Parietal lobe (tissue), 1 donor: ENCODE measurements around the gene NME8. TPM values are rescaled to one million over a fixed set of nuclear protein-coding genes. Genes with fewer than 3 reads are reported as not detected.

ENCODE experiments used
- total RNA-seq: library from RNA; depleted of rRNA; stranded (reverse); fragments of >200 nt; gene quantifications from one replicate; pipeline ENCODE4 v1.2.3, GENCODE V29; 2014

The NME8 gene
- total RNA-seq: not detected

GRCh38 chr7:37848297-37848696 is at the start of gene NME8:
NME8 (plus strand) TSS chr7:37848597; CDS start chr7:37850267, 1,670 bp downstream.

DNA sequence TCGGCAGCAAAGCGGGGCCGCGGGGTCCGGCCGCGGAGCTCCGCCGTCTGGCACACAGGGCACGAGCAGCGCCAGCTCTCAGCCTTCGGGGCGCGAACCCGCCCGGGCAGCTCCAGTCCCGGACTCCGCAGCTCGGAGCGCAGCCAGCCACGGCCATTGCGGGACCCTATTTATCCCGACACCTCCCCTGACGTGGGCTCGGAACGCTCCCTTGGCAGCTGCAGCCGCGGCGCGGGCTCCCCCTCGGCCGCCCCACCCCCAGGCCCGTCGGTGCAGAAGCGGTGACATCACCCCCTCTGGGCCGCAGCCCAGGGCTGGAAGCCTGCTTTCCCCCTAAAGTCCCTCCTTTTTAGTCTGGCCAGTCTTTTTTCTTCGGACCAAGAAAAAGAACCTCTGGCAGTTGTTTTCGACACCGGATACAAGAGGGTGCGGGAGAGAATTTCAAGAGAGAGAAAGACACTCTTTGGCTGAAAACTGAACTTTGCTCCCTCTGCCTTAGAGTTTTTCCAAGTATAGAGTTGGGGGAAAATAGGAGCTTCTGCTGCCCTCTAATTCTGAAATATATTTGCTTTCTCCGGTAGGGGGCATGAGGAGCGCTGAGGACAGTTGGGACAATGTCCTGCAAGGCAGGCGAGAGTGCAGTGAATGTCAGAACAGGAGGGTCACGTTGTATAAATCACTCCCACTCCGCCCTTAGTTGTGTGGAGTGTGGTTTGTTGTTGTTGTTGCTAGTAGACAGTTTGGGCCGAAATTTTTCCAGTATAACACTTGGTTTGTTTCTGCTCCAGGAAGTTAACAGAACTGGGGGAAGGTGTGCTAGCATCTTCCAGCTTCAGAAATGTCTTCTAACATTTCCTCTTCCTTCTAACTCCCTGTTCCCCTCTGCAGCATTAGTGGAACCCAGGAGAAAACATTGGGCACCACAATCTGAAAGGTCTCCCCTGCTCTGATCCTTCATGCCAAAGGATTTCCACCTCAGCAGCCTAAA is 68.6 kb downstream of the NME8 start, which contains the start of gene SFRP4:
Gene SFRP4 (minus strand): TSS at position 145 of the 988 bp plus-strand sequence. CDS start 280 bp downstream, outside the sequence.

GRCh38 chr7:37920305-37920848 is 72.0 kb downstream of the NME8 start, which contains the start of gene EPDR1:
EPDR1 (plus strand) TSS chr7:37920640; CDS start chr7:37920940, 300 bp downstream.

Other genes starting within 250 kb of the NME8 start
- gene GPR141, start 164.8 kb upstream of the NME8 start, total RNA-seq: not detected
- gene SFRP4, start 68.2 kb downstream of the NME8 start, total RNA-seq: 1.6 TPM
- 13.8 TPM for gene EPDR1, start 72.0 kb downstream of the NME8 start, total RNA-seq